Measurements from ENCODE around the gene SSR3.

Gene SSR3

DNA sequence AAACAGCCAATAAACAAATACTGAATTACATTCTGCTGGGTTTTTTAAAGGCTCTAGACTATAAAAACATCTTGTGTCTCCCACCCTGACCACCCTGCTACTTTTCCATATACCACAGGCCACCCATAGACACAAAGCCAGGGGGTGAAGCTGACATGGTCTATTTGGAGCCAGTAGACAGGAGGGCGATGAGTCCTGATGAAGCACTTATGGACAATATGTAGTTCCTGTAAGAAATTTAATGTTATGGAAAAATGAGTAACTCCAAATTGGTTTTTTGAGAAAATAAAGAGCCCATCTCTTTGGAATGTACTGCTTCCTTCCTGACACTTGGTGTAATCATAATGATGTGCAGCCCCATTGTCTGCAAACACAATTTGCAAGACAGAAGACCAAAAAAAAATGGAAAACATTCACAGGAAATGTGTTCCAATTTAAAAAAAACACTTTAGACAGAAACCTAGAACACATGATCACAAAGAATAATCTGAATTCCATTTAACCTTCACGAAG, 11.8 kb downstream of the SSR3 start:
- in situ Hi-C loops (cut with HindIII; ENCODE audit: low pct_ligation_motif_present, low pct_unique_long_range_greater_than_20kb, low sequenced_read_pairs), result no loop called here
- no peak for DNase-seq

- no peak for DNase-seq
- in situ Hi-C loops (cut with HindIII; ENCODE audit: low pct_ligation_motif_present, low pct_unique_long_range_greater_than_20kb, low sequenced_read_pairs), result no loop called here
These were observed 12.5 kb downstream of the SSR3 start for GRCh38 chr3:156542101-156543042.

GRCh38 chr3:156539802-156540201, 15.1 kb downstream of the SSR3 start:
- in situ Hi-C loops (cut with HindIII; ENCODE audit: low pct_ligation_motif_present, low pct_unique_long_range_greater_than_20kb, low sequenced_read_pairs), result no loop called here
- no peak for DNase-seq

DNA sequence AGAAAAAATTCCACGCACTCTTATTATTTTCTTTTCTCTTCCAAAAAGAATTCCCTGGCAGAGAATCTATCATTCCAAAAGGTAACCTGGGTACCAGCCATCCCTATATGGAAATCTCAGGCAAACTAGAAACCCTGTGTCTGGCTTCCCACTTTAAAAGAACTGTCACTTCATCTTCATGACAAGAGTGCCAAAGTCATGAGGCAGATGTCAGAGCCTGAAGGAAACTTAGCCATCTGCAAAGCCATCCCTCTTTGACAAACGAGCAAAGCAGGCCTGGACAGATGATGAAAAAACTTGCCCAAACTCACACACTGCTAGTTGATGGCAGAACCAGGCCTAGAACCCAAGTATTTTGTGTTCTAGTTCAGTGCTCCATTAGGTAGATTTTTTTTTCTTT, 15.9 kb downstream of the SSR3 start:
- in situ Hi-C loops (cut with HindIII; ENCODE audit: low pct_ligation_motif_present, low pct_unique_long_range_greater_than_20kb, low sequenced_read_pairs), result no loop called here
- DNase-seq, result no peak

DNA sequence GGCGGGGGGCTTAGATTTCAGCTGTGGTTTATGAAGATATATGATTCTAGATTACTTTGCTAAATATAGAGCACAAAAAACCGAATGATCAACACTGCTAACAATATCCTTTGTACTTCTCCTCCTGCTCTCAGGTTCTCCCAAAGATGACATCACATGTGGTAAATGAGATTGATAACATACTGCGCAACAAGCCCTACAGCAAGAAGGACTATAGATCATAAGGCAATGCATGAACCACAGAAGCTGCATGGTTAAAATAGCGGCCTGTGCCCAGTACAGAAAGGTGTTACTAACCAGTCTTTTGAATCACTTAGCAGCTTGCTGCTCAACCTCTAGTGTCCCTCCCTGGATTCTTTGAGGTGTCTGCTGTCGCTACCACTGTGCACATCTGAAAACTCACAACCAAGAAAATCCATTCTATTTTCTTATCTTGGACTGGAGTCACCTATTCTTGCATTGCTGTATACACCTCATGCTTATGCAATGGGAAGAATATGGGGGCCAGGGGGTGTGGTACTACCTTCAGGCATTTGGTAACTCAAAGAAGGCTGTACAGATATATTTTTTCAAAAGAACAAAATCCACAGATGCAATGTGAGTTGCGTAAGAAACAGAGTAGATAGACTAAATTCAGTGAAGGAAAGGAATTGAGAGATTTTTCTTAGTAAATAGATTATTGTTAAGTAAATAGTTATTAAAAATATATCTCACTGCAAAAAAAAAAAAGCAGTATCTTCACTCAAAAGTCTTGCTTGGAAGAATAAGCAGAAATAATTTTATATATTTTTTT, 18.2 kb downstream of the SSR3 start:
- DNase-seq, result no peak
- in situ Hi-C loops (cut with HindIII; ENCODE audit: low pct_ligation_motif_present, low pct_unique_long_range_greater_than_20kb, low sequenced_read_pairs), result no loop called here

GRCh38 chr3:156535798-156536197, 19.1 kb downstream of the SSR3 start:
- no peak for DNase-seq
- in situ Hi-C loops (cut with HindIII; ENCODE audit: low pct_ligation_motif_present, low pct_unique_long_range_greater_than_20kb, low sequenced_read_pairs), result no loop called here

DNA sequence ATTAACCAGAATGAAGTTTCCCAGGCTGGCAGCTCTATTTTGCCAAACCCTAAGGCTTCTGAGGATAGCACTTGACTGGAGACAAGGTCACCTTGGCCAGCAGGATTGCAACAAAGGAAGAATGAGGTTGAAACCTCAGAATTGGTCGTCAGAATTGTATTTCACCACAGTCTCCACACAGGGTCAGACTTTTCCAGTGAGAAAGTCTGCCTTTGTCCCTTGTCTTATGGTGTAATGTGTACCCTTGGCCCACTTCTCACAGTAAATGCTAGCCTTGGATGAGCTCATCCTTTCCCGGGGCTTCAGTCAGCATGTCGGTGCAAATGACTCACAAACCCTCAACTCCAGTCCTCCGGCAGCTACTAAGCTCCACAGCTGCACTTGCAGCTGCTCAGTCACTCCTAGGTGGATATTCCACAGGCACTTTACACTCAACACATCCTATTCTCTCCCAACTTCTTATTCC, 19.7 kb downstream of the SSR3 start:
- in situ Hi-C loops (cut with HindIII; ENCODE audit: low pct_ligation_motif_present, low pct_unique_long_range_greater_than_20kb, low sequenced_read_pairs), result no loop called here
- DNase-seq, result peak; percentile 97

- in situ Hi-C loops (cut with HindIII; ENCODE audit: low pct_ligation_motif_present, low pct_unique_long_range_greater_than_20kb, low sequenced_read_pairs), result no loop called here
- DNase-seq, result no peak
These were observed 21.7 kb downstream of the SSR3 start for GRCh38 chr3:156533205-156533604.

DNA sequence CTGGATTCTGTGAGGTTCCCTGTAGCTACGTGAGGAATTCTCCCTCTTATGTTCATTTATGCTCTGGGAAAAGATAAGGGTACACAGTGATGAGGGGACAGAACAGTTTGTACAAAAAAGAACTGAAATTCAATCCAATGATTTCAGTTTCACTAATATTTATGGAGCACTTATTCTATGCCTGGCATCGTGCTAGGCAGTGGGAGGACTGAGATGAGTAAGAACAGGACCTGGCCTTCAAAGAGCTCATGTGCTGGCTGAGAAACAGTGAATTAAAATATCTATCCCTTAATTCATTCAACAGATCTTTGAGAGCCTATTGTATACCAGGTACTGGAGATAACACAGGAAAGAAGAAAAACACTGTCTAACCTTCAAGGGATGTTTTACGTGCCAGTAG, 22.2 kb downstream of the SSR3 start:
- in situ Hi-C loops (cut with HindIII; ENCODE audit: low pct_ligation_motif_present, low pct_unique_long_range_greater_than_20kb, low sequenced_read_pairs), result no loop called here
- DNase-seq, result no peak

GRCh38 chr3:156530980-156531379, 23.9 kb downstream of the SSR3 start:
- DNase-seq, result no peak
- in situ Hi-C loops (cut with HindIII; ENCODE audit: low pct_ligation_motif_present, low pct_unique_long_range_greater_than_20kb, low sequenced_read_pairs), result no loop called here

DNA sequence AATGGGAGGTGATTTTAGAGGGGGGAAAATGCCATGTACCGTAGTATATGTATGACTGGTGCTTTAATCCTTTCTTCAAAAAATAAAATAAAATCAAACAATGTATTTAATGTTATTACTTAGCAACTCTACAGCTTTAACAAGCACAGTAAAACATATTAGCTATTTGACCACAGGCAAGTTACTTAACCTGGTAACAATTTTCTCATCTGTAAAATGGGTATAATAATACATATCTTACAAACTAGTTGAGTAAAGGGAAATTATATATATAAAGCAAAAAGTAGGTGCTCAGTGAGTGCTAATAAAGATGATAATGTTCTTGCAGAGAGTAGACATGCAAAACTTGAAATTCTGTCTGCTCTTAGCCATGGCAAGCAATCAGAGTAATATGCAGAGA, 27.9 kb downstream of the SSR3 start:
- no peak for DNase-seq

DNA sequence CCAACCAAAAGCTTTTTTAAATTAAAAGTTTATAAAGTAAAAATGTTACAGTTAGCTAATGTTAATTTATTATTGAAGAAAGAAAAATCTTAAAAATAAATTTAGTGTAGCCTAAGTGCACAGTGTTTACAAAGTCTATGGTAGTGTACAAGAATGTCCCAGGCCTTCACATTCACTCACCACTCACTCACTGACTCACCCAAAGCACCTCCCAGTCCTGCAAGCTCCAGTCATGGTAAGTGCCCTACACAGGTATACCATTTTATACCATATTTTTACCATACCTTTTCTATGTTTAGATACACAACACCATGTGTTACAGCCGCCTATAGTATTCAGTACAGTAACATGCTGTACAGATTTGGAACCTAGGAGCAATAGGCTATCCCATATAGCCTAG, 29.1 kb downstream of the SSR3 start:
- in situ Hi-C loops (cut with HindIII; ENCODE audit: low pct_ligation_motif_present, low pct_unique_long_range_greater_than_20kb, low sequenced_read_pairs), result no loop called here

More for the DNA sequence above, 27.9 kb downstream of the SSR3 start:
- in situ Hi-C loops (cut with HindIII; ENCODE audit: low pct_ligation_motif_present, low pct_unique_long_range_greater_than_20kb, low sequenced_read_pairs), result no loop called here

GRCh38 chr3:156522673-156523072, 32.2 kb downstream of the SSR3 start:
- DNase-seq, result no peak
- in situ Hi-C loops (cut with HindIII; ENCODE audit: low pct_ligation_motif_present, low pct_unique_long_range_greater_than_20kb, low sequenced_read_pairs), result no loop called here

More for the DNA sequence above, 29.1 kb downstream of the SSR3 start:
- DNase-seq, result no peak

- in situ Hi-C loops (cut with HindIII; ENCODE audit: low pct_ligation_motif_present, low pct_unique_long_range_greater_than_20kb, low sequenced_read_pairs), result no loop called here
- peak; percentile 44 for DNase-seq
These were observed 35.2 kb downstream of the SSR3 start for GRCh38 chr3:156519758-156520162.

GRCh38 chr3:156518726-156519125, 36.2 kb downstream of the SSR3 start:
- in situ Hi-C loops (cut with HindIII; ENCODE audit: low pct_ligation_motif_present, low pct_unique_long_range_greater_than_20kb, low sequenced_read_pairs), result no loop called here
- no peak for DNase-seq

DNA sequence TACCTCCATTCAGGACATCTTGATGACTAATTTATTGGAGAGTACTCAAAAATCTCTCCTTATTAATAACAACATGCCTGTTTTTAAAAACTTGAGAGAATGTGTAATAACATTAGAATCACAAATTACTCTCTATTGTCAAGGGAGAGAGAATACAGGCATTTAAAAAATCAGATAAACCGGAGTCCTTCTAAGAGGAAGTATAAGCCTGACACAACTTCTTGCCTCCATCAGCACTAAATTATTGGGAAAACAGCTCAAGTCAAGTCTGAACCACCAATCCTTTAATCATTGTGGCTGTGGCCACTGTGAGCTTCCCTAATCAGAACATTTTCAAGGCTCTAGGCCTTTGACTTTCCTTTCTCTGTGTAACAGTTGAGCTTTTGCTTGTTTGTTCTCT, 38.0 kb downstream of the SSR3 start:
- in situ Hi-C loops (cut with HindIII; ENCODE audit: low pct_ligation_motif_present, low pct_unique_long_range_greater_than_20kb, low sequenced_read_pairs), result no loop called here
- DNase-seq, result no peak

- DNase-seq, result no peak
- in situ Hi-C loops (cut with HindIII; ENCODE audit: low pct_ligation_motif_present, low pct_unique_long_range_greater_than_20kb, low sequenced_read_pairs), result no loop called here
These were observed 38.6 kb downstream of the SSR3 start for GRCh38 chr3:156516284-156516683.

GRCh38 chr3:156513619-156514018, 41.3 kb downstream of the SSR3 start:
- no peak for DNase-seq
- in situ Hi-C loops (cut with HindIII; ENCODE audit: low pct_ligation_motif_present, low pct_unique_long_range_greater_than_20kb, low sequenced_read_pairs), result no loop called here

DNA sequence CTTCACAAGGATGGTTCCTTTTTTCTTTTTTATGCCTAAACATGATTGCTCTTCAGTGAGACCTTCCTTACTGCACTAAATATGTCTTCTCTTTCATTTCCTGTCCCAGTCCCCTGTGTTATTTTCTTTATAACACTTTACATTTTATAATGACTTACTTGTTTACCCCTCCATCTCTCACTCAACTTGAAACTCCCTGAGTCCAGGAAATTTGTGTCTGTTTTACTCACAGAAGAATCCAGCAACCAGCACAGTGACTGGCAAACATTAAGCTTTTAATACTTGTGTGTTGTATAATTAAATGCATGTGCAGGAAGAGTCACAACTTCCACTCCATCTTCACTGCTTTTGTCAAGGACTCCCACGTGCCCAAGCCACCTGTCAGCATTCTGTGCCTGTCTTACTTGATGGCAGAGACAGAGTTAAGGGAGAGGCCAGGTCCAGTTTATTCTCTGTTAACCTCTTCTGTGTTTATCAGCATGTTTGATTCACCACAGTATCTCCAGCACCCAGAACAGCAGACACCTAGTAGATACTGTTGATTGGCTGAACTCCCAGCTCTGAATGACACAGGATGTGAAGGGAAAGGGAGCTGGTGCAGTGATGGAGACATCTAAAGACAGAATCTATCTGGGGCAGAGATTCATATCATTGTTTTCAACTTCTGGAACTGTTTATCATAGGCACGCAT, 42.8 kb downstream of the SSR3 start:
- DNase-seq, result no peak
- in situ Hi-C loops (cut with HindIII; ENCODE audit: low pct_ligation_motif_present, low pct_unique_long_range_greater_than_20kb, low sequenced_read_pairs), result no loop called here
